GM18858 (cell line): ENCODE data around the gene SLC35A4.
A peak's percentile ranks its signal among the peaks of the same experiment; 100 is the strongest.

Experiments used
- ATAC-seq: cut with Tn5 transposase; IDR thresholded peaks from one replicate; pipeline ENCODE4 v1.9.1; 2021; ENCODE audit not compliant: unreplicated experiment

SLC35A4 gene, protein sequence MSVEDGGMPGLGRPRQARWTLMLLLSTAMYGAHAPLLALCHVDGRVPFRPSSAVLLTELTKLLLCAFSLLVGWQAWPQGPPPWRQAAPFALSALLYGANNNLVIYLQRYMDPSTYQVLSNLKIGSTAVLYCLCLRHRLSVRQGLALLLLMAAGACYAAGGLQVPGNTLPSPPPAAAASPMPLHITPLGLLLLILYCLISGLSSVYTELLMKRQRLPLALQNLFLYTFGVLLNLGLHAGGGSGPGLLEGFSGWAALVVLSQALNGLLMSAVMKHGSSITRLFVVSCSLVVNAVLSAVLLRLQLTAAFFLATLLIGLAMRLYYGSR

DNA sequence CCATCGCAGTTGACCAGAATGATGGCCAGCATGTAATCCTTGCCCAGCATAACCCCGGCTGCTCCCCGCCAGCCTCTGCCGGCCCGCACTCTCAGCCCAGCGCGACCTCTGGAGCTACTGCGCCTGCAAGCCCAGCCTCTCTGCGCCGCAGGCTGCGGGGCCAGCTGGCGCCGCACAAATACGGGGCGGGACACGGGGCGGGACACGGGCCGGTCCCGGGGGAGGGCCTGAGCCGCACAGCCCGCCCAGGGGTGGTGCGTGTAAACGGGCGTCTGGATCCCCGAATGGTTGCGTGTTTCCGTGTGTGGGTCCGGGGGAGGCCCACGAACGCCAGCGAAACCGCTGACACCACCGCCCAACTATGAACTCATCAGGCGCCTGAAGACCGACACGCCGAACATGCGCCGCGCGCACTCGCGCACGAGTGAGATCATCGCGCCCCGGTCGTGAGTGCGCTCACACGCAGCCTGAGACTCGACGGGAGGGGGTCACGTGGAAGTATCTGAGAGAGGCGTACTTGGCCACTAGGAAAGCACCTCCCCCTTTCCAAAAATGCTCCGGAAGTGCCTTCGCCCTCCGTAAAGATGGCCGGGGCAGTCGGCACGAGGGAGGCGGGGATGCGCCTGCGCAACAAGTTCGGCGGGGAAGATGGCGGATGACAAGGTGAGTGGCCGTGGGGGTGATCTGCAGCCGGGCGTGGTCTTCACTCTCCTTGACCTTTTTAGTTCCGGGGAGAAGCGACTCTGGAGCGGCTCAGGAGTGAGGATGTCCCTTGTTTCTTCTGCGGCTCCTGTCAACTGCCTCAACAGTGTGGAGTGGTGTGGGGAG lies at the start of gene SLC35A4, which contains the start of gene APBB3:
Gene SLC35A4, plus strand, starts transcription at position 633 of the 828 bp plus-strand sequence. CDS start 2,342 bp downstream, outside the sequence.
Gene APBB3, minus strand, starts transcription at position 403 of the 828 bp plus-strand sequence. Its CDS starts 353 bp downstream, at position 50.
- peak; percentile 84 for ATAC-seq

DNA sequence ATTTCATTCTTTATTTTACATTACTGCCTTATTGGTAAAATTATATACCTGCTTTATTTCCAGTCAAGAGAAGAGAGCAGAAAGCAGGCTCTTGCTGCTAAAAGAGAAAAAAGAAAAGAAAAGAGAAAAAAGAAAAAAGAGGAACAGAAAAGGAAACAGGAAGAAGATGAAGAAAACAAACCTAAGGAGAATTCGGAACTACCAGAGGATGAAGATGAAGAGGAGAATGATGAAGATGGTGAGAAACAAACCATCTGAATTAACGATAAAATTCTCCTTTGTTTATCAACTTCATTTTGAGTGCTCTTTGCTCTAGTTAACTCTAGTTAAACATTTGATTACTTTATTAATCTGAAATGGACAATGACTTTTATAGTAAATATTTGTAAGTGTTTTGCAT lies 40.6 kb upstream of the SLC35A4 start:
- no peak for ATAC-seq

DNA sequence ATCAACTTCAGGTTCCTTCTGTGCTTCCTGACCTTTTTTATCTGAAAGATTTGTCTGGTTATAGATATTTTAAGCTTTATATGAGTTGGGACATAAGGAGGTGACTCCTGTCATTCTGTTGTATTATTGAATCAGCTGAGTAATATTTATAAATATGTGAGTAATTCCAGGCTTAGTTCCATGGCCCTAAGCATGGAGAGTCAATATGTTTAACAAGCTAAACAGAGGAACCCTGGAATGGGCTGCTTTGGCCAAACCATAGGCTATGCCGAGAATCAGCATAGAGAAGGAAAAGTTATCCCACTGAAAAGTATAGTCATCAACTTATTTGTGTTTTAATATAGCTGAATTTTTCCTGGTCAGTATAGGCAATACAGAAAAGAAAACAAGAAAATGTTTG lies 24.4 kb upstream of the SLC35A4 start:
- ATAC-seq, result no peak

DNA sequence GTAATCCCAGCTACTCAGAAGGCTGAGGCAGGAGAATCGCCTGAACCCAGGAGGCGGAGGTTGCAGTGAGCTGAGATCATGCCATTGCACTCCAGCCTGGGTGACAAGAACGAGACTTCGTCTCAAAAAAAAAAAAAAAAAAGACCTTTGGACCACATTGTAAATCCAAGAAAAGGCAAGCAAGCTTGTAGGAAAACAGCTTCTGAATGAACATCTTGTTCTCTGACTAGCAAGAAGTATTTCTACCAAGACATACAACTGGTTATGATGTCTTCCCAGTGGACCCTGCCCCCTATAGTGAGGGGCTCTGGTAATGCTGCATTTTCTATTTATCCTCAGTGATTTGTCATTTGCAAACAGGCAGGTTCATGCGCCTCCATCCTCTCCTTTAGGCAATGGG lies 21.7 kb upstream of the SLC35A4 start:
- ATAC-seq, result no peak

DNA sequence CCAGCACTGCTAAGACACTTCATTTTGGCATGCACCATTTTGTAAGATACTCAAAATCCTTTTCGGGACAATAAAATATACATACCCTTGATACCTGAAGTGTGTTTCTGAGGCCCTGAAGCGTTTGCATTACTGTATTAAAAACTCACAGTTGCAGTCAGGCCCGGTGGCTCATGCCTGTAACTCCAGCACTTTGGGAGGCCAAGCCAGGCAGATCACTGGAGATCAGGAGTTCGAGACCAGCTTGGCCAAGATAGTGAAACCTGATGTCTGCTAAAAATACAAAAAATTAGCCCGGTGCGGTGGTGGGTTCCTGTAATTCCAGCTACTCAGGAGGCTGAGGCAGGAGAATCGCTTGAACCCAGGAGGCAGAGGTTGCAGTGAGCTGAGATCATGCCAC lies 19.6 kb upstream of the SLC35A4 start:
- no peak for ATAC-seq

DNA sequence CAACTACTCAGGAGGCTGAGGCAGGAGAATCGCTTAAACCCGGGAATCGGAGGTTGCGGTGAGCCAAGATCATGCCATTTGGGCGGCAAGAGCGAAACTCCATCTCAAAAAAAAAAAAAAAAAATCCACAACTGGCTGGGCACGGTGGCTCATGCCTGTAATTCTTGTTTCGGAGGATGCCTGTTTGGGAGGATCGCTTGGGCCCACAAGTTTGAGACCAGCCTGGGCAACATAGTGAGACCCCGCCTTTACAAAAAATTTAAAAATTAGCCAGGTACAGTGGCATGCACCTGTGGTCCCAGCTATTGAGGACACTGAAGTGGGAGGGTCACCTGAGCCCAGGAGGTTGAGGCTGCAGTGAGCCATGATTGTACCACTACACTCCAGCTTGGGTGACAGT lies 19.0 kb upstream of the SLC35A4 start:
- ATAC-seq, result no peak

DNA sequence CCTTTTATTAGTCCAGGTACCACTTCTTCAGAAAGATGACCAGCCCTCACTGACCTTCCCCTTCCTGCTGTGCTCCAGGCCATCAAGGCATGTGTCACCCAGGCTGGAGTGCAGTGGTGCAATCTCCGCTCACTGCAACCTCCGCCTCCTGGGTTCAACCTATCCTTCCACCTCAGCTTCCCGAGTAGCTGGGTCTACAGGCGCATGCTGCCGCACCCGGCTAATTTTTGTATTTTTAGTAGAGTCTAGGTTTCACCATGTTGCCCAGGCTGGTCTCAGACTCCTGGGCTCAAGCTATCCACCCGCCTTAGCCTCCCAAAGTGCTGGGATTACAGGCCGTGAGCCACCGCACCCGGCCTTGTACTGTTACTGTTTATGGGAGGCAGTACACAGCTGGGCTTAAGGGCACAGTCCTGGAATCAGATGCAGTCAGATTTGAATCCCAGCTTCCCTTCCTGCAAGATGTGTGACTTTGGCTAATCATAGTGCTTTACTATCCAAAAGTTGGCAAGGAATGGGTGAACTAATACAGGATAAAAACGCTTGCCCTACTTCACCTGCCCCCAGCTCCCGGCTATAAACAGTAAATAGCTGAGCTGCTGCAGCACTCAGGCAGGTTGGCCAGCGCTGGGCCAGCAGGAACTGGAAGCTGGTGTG lies 17.6 kb upstream of the SLC35A4 start:
- ATAC-seq, result no peak

DNA sequence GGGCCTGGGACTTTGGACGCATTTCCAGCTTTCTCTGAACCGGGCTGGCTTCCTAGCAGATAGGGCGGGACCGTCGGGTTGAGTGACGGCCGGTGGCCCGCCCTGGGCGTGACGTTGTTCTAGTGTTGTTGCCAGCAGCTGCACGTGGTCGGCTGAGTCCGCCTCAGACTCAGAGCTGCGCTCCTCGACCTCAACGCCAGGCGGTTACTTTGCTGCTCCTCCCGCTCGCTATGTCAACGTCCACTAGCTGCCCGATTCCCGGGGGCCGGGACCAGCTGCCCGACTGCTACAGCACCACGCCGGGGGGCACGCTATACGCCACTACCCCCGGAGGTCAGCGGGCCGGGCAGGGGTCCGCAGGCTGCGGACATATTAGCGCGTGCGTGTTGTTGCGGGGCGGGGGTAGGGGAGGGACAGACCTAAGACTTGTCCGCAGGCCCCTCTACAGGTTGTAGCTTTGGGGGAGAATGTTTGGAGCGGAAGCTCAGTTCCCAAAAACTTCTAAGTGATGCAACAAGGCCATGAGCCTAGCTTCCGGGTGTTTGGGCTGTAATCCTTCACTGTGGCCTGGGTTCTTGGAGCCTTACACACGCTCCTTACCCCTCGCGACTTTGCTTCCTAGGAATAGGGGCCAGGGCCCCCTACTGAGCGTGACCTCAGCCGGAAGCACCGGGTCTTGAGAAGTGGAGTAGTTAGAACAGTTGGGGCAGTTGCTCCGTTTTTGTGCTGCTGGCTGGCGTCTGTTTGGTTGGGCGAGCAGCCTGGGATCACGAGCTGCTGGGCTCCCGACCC lies 16.9 kb upstream of the SLC35A4 start, which contains the start of gene EIF4EBP3:
Gene EIF4EBP3, plus strand, starts transcription at position 155 of the 792 bp plus-strand sequence. Its CDS starts 76 bp downstream, at position 231.
- ATAC-seq, result peak; percentile 98

DNA sequence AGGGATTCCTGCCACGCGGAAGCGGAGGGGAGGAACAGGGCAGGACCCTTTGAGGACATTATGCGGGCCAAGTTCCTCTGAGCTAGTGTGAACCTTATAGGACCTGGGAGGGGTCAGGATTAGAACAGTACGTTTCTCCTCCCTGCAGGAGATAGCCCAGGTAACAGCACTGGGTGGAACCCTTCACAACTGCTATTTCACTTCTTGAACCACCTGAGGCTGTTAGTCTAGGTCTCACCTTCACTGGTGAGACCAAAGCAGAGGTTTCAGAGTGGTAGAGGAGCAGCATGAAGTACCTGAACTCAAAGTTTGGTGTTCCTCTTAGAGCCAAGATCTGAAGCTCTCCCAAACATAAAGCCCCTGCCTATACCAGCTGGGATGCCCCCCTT lies 16.3 kb upstream of the SLC35A4 start:
- no peak for ATAC-seq

DNA sequence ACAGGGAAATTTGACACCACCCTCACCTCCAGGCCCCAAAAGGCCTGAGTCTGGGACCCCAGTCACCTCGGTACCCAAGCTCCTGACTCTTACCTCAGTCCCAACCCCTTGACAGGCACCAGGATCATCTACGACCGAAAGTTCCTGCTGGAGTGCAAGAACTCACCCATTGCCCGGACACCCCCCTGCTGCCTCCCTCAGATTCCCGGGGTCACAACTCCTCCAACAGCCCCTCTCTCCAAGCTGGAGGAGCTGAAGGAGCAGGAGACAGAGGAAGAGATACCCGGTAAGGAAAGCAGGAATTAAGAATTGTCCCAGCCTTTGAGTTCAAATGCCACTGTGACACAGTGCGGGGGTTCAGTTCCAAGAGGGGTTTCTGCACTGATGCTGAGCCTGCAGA lies 15.8 kb upstream of the SLC35A4 start:
- no peak for ATAC-seq

DNA sequence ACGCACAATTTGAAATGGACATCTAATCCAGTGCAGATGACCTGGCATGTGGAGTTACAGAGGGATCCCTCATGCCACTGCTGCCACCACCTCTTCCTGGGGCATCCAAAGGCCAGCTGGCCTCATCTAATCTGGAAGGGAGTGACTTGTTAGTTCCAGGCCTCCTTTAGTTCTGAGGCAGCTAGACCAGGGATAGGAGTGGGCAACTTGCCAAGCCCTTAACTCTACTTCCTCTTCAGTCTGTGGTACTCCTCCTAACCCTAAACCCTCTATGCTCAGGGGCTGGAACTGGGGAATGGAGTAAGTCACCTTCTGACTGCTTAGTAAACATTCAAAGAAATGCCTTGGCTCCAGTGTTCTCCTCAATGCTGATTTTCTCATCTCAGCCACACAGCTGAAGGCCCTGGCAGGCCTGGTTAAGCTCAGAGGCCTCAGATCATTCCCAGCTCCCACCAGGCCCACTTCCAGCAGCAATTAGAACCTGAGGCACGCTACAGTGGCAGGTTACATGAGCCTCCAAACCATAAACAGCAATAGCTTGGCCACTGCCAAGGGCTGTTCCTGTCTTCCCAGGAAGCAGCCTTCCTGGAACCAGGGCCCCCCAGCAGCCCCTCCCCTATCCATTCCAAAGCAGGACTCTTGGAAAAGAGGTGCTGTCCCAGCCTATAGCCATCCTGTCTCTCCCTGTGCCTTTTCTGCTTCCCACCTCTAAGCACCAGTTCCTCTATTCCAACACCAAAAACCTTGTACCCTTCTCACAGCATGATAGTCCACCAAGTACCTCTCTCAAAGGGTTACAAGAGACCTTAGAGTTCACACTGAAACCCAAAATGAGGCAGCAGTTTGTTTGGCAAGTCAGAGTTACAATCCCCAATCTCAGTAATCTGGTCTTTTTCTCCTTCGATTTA lies 15.1 kb upstream of the SLC35A4 start:
- ATAC-seq, result no peak

DNA sequence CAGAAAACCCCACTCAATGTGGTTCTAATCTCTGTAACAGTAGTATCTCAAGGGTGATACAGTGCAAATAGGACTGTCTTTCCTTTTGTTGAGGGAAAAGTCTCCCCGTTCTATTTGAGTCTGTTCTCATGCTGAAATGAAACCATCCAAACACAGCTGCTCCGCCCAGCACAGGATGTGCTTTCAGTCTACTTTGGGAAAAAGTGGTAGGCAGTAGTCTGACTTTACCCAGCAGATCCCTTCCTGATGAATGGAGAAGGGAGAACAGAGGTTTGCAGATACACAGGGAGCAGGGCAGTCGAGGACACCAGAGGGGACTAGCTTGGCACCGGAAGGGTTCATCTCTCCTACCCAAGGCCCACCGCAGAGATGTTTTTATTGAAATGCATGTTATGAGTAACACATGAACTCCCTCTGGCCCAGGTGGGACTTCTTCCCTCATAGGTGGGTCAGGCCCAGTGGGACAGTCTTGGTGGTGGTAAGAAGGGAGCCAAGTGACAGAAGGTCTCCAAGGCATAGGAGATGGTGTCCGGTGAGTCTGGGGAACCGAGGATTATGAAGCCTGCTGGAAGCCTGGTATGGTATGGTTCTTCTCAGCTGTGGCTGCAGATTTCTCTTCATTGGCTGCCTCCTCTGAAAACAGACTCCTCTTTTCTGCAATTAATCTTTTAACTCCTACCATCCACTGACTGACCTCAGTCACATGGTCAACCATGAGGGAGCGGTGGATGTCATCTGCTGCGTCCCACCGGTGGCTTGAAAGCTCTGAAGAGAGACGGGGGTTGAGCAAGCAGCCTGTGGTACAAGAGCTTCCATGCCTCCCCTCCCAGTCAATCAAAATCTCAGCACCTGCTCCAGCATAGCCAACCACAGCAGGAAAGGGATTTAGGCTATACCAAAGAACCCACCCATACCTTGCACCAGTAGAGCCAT lies 14.2 kb upstream of the SLC35A4 start:
- ATAC-seq, result no peak

DNA sequence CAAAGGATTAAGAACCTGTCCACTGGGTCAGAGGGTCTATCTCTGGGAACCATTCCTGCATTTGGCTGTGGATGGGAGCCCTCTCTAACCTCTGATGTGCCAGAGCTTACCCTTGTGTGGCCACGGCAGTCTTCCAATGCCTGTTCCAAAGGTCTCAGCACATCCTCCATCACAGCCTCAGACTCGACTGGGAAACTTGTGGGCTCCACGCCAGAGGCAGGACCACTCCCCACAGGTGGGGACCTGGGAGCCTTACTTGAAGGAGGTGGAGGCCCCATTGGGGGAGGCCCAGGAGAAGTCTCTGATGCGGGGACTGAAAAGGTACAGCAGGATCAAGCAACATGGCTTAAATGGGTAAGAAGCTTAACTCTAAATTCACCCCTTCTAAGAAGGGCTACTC lies 12.8 kb upstream of the SLC35A4 start:
- ATAC-seq, result no peak

DNA sequence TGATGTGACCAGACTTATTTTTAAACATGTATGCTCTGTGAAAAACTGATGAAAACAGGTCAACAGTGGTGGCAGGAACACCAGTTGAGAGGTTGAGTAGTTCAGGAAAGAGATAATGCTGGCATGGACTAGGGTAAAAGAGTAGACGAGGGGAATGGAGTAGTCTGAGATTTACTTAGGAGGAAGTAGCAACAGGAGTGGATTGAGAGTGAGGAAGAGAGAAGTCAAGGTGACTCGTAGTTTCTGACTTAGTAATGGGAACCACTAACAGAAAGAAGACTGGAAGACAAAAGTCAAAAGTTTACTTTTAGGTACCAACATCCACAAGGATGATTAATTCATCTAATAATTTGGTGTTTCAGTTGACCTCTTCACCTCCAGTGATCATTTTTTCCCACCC lies 11.0 kb upstream of the SLC35A4 start:
- ATAC-seq, result no peak

DNA sequence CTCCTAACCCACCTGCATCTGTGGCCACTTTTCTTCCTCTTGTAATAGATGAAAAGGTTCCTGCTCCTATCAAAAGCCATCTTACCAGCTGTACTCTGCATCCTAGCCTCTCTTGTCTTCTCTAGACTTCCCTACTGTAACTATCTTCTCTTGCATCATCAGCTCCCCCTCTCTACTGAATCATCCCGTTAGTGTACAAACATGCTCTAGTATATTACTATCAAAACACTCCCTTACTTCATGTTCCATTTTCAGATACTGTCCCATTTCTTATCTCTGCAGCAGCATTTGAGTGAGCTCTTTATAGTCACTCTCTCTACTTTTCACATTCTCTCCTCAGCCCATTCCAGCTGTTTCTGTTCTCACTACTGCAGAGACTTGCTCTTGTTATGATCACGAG lies 10.2 kb upstream of the SLC35A4 start:
- no peak for ATAC-seq

DNA sequence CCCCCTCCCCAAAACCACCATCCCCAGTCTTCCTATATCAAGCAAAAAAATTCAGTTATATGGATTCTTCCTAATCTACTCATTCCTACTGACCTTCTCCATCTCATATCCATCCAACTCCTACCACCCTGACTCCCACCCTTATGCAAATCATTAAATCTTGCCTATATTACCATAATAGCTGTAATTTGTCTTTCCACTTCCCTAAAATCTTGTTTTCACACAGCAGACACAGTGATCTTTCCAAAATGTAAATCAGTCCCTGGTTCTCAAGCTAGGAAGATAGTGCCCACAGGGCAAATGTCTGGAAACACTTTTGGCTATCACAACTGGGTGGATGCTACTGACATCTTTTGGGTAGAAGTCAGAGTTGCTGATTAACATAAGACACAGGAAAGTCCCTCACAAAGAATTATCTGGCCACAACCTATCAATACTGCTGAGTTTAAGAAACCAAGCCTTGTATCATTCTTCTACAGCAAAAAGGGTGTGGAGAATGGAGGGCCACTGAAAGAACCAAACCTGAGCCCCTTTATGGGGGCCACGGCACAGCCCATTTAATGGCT lies 8.8 kb upstream of the SLC35A4 start:
- ATAC-seq, result no peak

DNA sequence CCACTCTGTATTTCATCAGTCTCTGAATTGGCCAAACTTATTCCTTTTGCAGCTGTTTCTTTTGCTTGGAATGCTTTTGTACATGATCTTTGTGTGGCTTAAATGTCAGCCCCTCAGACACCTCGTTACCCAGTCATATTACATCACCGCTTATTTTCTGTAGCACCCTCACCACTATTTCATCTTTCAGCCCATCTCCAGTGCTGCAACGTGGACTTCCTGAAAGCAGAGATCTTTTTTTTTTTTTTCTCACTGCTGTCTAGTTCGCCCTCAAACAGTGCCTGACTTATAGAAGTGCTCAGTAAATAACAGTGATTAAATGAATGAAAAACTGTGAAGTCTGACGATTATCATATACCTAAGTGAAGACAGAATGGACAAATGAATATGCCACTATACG lies 8.2 kb upstream of the SLC35A4 start:
- ATAC-seq, result no peak

DNA sequence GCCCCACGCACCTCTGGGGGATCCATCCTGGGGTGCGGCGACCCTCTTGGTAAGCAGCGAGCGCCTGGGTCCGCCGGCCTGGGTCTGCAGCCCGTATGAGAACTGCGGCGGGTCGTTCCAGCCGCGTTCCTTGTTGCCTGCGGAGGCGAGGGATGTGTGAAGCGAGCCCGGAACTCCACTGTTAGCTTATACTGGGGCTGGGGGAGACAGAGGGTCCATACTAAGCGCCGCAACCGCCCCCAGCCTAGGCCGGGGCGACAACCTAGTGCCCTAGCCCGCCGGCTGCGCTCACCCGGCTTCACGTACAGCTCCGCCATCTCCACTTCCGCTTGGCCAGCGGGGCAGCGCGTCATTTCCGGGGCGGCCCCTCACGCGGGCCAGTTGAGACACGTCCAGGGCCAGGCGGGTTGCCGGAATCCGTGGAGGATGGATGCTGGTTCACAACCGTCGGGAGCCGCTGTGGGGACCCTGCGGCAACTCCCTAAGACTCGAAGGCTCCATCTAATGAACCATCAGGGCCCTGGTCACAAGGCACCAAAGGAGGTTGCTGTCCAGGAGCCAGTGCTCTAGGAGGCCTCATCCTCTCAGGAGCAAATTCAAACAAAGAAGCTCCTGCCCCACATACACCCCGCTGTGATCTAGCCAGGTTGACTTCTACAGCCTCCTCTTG lies 7.4 kb upstream of the SLC35A4 start, which contains the start of gene SRA1:
Gene SRA1, minus strand, starts transcription at position 338 of the 670 bp plus-strand sequence. Its CDS starts 21 bp downstream, at position 317.
- ATAC-seq, result peak; percentile 92
